ENCODE data around the gene DGLUCY.
"Not testable (repeated sequence)": the region's sequence is repeated elsewhere in the genome, so short reads cannot be mapped to it uniquely, and the experiment has no call there.

DGLUCY gene

DNA sequence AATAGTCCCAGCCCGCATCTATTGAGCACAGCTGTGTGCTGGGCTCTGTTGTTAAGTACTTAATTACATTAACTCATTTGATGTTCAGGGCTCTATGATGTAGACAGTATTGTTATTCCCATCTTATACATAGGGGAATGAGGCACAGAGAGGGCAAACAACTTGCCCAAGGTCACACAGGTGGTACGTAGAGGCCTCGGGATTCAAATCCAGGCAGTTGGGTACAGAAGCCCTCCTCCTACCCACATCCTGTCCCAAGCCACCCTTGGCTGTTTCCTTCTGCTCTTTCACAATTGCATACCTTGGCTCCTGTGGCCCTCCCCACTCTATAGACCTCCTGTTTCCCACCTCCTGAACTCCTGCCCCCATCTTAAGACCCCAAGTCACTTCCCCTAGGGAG, 140.6 kb downstream of the DGLUCY start:
- no peak for DNase-seq (ENCODE audit: low read depth in 3 of 3, low spot score in 1 of 3)

DNA sequence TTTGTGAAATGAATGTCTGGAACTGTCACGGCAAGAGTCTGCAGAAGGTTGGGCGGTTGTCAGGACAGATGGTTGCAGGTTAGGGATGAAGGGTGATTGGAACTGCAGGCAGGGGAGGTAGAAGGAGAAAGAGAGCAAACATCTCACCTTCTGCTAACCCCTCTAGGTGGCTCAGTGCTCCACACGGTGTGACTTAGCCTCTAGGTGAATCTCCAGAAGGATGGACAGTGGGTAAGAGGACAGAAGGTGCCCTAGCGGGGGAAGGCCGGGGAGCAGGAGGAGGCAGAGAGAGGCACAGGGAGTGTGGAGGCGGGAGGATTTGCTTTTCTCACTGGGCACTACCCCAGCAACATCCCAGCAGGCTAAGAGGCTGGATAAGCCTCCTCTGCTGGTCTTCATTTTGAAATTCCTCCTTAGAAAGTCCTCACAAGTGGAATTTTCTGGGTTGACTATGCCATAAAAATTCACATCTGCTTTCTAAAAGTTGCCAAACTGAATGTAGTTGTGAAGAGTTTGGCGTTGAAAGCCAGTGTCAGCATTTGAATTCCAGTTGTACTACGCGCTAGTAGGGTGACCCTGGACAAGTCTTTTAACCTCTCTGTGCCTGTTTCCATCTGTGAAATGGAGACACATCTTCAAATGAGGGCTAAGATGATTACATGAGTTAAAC, 141.3 kb downstream of the DGLUCY start:
- DNase-seq (ENCODE audit: low read depth in 3 of 3, low spot score in 1 of 3) = no peak

DNA sequence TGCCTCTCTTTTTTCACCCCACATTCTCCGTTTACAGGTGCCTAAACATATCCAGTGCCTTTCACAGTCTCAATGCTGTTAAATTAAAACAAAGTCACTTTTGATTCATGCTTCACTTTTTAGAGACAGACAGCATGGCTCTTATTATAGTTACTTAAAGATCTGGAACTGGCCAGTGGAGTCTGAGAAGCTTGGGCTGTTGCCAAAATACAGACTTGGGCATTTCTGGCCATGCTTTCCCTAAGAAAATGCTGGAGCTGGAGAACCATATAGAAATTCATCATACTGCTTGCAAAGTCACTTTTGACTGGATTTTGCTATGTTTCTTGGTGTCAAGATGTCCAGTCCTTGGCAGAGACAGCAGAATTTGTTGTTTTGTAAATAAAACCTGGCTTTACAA, 142.8 kb downstream of the DGLUCY start:
- DNase-seq (ENCODE audit: low read depth in 3 of 3, low spot score in 1 of 3) = no peak

DNA sequence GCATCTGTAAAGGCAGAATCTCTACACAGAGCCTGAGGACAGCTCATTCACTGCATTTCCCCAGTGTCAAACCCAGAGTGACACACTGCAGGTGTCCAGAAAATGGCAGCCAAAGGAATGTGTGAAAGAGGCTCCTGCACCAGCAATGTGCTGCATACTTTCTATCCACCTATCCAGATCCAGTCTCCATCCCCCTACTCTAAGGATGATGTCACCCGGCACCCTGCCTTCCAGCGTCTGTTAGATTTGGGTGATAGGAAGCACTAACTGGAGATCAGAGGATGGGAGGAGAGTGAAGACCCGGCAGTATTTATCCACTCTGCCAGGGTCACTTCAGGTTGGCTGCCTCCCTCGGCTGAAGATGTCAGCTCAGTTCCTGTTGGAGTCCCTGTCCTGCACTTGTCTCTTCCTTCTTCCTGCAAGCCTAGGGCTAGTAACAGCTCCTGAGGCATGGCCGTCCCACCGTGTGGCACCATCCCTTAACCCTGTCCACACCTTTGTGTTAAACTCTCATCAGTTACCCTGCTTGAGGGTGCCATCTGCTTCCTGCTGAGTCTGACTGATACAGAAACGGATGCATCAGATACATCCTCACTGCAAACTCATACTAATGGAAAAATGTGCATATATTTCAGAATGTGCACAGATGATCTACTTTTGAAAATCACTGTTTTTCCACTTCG, 143.6 kb downstream of the DGLUCY start:
- no peak for DNase-seq (ENCODE audit: low read depth in 3 of 3, low spot score in 1 of 3)

DNA sequence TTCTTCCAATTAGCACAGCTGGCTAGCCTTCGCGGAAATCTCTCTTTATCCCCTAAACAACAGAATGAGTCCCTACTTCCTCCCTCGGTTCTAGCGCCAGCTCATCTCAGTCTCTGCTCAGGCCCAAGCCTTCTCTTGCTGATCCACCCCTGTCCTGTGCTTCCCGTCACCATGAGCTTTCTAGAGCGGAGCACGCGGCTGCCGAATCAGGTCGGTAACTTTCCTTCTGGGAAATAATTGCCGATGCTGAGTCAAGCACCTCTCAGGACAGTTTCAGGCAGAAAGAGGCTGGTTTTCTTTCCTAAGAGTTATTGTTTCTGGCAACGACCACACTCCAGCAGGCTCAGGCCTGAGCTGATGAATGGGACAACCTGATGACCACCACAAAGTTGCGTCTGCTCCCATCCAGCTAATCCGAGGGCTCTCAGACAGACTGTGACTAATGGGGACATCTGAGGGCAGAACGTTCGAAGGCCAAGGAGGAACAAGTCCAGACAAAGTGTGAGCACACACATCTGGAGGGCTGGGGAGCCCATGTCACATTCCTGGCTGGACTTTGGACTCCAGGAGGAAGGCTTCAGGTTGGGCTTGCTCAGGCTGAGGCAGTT, 144.2 kb downstream of the DGLUCY start:
- no peak for DNase-seq (ENCODE audit: low read depth in 3 of 3, low spot score in 1 of 3)

DNA sequence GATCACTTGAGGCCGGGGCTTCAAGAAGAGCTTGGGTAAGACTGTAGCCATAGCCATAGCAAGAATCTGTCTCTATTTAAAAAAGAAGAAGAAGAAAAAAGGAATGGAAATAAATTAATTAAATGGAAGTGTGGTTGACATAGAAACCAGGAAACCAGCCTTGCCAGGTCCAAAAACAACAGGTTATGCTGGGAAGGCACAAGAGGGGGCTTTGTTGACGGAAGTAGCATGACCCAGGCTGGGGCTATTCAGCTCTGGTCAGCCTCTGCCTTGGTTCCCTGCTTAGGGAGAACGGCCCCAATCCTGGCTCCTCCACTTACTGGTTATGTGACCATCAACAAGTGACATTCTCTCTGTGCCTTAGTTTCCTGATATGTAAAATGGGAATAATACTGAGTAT, 145.0 kb downstream of the DGLUCY start:
- no peak for DNase-seq (ENCODE audit: low read depth in 3 of 3, low spot score in 1 of 3)

DNA sequence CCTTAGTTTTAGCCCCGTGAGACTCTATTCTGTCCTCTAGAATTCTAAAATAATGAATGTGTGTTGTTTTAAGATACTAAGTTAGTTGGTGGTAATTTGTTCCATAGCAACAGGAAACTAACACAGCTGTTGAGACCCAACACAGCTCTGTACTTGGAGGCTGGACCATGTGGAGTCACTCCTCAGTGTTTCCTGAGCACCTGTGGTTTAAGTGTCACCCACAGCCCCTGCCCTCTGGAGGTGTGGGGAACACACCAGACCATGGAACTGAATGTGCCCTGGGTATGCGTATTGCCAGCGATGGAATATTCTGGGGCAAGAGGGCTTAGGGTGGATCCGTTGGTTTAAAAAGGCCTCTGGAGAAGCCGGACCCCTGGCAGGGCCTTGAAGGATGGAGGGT, 147.2 kb downstream of the DGLUCY start:
- DNase-seq (ENCODE audit: low read depth in 3 of 3, low spot score in 1 of 3) = no peak

DNA sequence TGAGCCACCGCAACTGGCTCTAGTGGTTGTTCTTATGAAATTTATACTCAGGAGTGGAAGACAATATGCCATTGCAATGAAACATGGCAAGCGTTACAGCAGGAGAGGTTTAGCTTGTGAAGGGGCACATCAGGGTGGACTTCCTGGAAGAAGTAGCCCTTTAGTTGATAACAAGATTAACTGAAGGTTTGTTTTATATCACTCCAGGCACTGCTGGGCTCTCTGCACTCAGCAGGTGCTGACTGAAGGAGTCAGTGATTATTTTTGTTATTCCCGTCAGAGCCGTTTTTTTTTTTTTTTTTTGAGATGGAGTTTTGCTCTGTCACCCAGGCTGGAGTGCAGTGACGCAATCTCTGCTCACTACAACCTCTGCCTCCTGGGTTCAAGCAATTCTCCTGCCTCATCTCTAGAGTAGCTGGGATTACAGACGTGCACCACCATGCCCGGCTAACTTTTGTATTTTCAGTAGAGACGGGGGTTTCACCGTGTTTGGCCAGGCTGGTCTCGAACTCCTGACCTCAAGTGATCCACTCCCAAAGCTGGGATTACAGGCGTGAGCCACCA, 148.2 kb downstream of the DGLUCY start:
- DNase-seq (ENCODE audit: low read depth in 3 of 3, low spot score in 1 of 3) = no peak

DNA sequence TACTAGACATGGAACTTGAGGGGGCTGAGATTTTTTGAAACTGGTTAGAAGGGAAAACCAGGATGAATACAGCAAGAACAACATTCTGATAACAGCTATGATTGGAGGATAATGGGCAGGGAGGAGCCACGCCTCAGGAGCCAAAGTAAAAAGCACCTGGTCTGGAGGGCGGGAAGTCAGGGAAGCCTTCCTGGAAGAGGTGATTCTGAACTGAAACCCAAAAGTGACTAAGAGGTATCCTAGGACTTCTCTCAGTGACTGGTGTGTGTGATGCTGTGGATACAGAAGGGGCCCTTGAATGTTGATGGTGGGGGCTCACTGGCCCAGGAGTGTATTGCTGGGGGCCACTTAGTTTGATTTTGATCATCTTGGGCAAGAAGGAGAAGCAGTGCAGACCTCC, 149.5 kb downstream of the DGLUCY start:
- no peak for DNase-seq (ENCODE audit: low read depth in 3 of 3, low spot score in 1 of 3)

DNA sequence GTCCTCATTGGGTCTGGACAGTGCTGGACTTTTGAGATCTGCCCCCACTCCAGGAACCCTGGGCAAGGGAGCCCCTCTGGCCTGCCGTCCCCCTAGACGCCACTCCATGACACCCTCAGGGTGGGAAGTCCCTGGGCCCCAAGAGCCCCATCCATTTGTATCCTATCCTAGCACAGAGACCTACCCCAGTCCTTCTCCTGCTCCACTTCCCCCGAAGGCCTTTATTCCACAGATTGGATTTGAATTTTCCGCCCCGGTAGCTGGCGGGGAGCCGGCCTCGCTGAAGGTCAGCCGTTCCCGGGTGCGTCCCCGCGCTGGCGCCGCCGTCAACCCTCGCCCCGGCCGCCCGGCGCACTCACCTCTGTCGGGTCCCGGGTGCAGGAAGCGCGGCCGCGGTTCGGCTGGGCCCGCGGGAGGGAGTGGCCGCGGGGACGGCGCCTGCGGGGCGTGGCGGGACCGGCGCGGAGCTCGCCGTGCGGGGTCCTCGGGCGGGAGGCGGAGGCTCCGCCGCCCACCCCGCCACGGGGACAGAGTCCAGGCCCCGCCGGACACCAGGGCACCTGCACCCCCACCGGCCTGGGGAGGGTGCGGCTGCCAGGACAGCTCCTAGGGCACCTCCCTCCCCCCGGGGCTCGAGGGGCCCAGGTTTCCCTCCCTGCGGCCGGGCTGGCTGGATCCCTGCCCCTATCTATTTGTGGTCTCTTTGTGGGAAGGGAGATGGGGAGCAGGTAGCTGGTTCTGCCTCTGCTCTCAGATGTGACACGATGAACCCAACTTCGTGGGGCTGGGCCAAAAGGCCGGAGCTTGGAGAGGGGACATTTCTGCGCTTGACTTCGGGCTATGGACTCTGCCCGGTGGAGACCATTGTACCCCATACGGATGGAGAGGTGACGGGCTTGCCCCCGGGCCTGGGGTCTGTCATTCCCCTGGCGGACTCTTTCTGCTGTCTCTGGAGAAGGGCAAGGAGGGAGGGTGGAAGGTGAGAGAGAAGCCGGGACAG, 150.6 kb downstream of the DGLUCY start:
- DNase-seq (ENCODE audit: low read depth in 3 of 3, low spot score in 1 of 3) = no peak

DNA sequence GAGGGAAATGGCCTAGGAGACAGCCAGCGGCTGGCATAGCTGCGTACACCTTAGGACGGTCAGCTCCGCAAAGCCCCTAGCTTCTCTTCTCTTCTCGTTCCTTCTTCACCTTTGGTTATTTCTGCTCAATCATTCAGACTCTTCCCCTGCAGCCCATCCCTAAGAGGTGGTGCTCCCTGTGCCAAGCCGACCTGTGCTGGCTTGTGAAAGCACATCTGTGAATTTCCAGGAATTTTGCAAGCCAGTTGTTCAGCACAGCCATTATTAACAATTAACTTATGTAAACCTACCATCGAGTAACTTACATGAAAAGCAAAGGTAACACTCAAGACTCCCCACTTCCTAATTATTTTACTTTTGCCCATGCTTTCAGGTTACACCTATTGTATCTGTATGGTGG, 151.5 kb downstream of the DGLUCY start:
- DNase-seq (ENCODE audit: low read depth in 3 of 3, low spot score in 1 of 3) = no peak

DNA sequence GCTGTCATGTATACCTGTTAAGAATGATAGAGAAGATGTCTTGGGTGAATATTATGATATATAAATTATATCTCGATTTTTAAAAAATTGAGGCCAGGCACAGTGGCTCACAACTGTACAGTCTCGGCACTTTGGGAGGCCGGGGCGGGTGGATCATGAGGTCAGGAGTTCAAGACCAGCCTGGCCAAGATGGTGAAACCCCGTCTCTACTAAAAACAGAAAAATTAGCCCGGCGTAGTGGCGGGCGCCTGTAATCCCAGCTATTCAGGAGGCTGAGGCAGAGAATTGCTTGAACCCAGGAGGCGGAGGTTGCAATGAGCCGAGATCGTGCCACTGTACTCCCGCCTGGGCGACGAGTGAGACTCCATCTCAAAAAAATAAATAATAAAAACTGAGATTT, 152.4 kb downstream of the DGLUCY start:
- not testable (repeated sequence) for DNase-seq (ENCODE audit: low read depth in 3 of 3, low spot score in 1 of 3)

DNA sequence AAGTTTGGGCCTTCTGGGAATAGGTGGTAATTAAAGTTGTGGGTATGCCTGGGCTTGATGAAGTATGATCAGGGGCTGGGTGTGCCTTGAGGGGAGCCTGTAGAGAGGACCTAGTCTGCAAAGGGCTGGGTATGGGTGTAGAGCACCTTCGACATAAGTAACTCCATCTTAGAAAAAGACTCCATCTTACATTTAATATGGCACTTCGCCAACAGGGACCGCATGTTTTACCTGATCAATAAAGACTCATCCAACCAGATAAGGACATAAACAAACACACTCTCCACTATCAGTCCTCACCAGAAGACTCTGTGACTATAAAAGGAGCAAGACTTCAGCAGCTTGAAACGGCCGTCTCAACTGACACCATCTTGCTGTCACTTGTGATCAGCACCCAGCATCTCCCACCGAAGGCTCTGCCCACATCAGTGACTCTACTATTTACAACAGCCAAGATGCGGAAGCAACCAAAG, 154.1 kb downstream of the DGLUCY start:
- DNase-seq (ENCODE audit: low read depth in 3 of 3, low spot score in 1 of 3) = no peak

DNA sequence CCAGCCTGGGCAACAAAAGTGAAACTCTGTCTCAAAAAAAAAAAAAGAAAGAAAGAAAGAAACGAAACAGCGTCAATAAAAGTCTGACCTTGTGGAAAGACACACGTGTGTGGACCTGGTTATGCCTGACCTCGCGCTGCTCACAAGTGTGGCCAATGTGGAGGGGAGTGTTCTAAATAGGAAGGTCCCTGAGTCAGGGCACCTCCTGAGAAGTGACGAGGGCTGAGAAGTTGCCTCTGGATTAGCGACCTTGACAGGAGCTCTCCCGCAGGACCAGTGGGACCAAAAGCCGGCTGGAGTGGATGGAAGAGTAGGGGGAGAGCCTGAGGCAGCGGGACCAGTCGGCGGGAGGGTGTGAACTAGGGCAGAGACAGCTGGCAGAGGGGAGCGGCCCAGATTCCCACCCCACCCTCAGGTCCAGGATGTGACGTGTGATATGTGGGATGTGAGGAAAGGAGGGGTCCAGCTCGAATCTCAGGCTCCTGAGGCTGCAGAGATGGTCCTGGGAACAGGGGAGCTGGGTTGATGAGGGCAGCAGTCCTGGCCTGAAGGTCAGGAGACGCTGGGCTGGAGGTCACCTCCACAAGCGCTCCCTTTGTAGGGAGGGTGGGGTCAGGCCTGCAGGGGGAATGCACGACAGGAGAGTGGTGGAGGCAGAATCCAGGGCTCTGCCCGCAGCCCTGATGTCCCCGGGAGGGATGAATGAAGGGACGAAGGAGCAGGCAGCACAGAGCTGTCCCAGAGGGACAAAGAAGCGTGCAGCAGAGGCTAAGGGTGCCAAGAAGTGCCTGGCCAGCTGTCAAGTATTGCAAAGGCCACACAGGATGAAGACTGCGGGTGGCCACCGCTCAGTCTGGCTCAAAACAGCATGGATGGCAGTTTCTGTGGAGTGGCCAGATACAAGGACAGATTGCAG, 155.5 kb downstream of the DGLUCY start:
- no peak for DNase-seq (ENCODE audit: low read depth in 3 of 3, low spot score in 1 of 3)

DNA sequence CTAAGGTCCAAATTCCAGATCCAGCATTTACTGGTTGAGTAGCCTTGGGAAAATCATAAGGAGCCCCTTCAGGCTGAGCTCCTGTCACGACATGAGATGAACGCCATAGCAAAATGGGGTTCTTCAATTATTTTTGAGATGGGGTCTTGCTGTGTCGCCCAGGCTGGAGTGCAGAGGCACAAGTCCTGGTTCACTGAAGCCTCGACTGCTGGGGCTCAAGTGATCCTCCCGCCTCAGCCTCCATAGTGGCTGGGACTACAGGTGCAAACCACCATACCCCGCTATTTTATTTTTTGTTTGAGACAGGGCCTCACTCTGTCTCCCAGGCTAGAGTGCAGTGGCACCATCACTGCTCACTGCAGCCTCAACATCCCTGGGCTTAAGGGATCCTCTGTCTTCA, 156.3 kb downstream of the DGLUCY start:
- no peak for DNase-seq (ENCODE audit: low read depth in 3 of 3, low spot score in 1 of 3)

DNA sequence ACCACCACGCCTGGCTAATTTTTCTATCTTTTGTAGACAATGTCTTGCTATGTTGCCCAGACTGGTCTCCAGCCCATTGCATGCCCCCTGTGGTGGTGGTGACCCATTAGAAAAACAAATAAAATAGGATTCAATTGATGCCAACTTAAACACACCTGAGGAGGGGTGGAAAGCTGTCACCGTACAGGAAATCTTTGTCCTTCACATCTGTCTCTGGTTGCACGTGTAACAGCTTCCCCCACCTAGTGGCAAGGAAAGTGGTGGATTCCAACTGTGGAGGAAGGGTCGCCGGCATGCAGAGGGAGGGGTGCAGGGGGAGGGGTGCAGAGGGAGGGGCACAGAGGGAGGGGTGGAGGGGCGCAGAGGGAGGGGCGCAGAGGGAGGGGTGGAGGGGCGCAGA, 156.7 kb downstream of the DGLUCY start:
- DNase-seq (ENCODE audit: low read depth in 3 of 3, low spot score in 1 of 3) = no peak

DNA sequence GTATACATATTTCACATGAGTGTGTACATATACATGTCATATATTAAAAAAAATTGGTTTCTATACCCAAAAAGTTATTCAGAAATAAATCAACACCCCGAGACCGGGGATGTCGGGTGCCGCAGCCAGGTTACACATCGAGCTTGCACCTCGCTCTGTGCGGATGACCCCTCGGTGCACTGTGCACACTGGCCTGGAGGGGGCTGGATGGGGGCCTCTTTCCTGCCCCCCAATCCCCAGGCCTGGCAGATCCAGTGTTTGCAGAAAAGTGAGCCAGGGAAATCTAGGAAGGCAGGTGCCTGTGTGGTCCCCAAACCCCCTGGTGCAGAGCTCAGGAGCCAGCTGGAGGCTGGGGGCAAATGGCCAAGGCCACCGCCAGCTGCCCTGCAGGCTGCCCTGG, 157.8 kb downstream of the DGLUCY start:
- DNase-seq (ENCODE audit: low read depth in 3 of 3, low spot score in 1 of 3) = no peak

DNA sequence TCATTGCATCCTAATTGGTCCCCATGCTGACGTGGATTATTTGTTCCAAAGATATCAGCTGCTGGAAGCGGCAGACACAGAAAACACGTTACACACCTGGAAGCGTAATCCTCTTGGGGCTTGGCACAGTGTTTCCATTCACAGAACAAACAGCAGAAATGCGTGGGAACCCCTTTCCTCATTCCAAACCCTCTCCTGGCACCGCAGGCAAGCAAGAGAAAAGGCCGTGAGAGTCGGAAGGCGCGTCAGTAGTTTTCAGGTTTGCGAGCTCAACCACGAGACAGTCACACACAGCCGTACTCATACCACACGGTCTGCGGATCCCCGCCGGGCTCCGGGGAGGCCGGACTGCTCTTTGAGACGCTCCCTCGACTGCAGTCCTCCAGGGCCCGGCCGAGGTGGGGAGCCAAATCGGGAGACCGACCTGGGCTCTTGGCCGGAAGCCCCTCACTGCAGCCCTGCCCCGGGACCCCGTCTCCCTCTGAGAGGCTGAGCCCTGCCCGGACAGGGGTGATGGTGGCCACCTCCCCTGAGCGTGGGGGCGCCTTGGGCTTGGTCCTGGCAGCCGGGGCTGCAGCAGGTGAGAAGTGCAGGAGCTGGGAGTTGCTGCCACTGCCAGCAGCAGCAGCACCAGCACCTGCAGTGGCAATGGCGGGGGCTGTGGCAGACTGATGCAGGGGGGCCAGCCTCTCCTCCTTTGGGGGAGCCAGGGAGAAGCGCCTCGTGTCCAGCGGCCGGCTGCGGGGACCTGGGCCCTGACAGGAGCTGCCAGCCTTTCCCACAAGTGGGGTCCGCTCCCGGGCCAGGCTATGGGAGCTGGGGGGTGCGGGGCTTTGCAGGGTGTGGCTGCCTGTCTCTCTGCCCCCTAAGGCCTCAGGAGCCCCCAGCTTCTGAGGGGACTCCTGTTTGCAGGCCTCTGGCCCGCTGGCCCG, 158.7 kb downstream of the DGLUCY start:
- no peak for DNase-seq (ENCODE audit: low read depth in 3 of 3, low spot score in 1 of 3)
